ENCODE data around the gene TMEM37. TPM values are rescaled to one million over a fixed set of nuclear protein-coding genes. Genes with fewer than 3 reads are reported as not detected.

Gene TMEM37
- total and polyA plus RNA-seq, 12 donors = 0.32 to 4.7 (median 1.9) TPM

- Histone ChIP-seq H3K9me3 (peaks cover 0 to 16% (median 0%) of the 10 kb centered on the region in 11 donors), H3K27ac (no peak overlapping the region), H3K36me3 (no peaks in the 10 kb centered on the region), H3K27me3 (no peaks in the 10 kb centered on the region), H3K4me3 (no peak overlapping the region), H3K4me1 (no peaks in the 10 kb centered on the region)
- ATAC-seq = no peak
- WGBS, 2 donors = 78 to 90% methylated on average over 1 of the region's 1 CpG
- no peak for TF ChIP-seq CTCF (IDR thresholded peaks at IDR 0.05)
- intact Hi-C loops (cut with DNase I) = no loop called here
- DNase-seq = no peak
Measured at GRCh38 chr2:119415630-119416029, 16.0 kb upstream of the TMEM37 start.

GRCh38 chr2:119416299-119416923, 15.2 kb upstream of the TMEM37 start:
- DNase-seq (no peak), ATAC-seq (no peak)
- Histone ChIP-seq H3K27me3 (no peaks in the 10 kb centered on the region), H3K36me3 (no peaks in the 10 kb centered on the region), H3K27ac (no peak overlapping the region), H3K4me3 (no peak overlapping the region), H3K9me3 (peaks cover 0 to 16% (median 0%) of the 10 kb centered on the region in 11 donors), H3K4me1 (no peaks in the 10 kb centered on the region)
- WGBS, 2 donors = 92 to 95% methylated on average over 4 of the region's 4 CpGs
- TF ChIP-seq CTCF (IDR thresholded peaks at IDR 0.05) = no peak
- intact Hi-C loops (cut with DNase I) = no loop called here

- Histone ChIP-seq H3K4me3 (no peak overlapping the region), H3K9me3 (peaks cover 0 to 16% (median 0%) of the 10 kb centered on the region in 11 donors), H3K4me1 (no peaks in the 10 kb centered on the region), H3K36me3 (no peaks in the 10 kb centered on the region), H3K27ac (no peak overlapping the region), H3K27me3 (no peaks in the 10 kb centered on the region)
- no peak for TF ChIP-seq CTCF (IDR thresholded peaks at IDR 0.05)
- WGBS, 2 donors = 92 to 95% methylated on average over 6 of the region's 6 CpGs
- DNase-seq (no peak), ATAC-seq (no peak)
- intact Hi-C loops (cut with DNase I) = no loop called here
Measured at GRCh38 chr2:119417908-119418307, 13.7 kb upstream of the TMEM37 start.

GRCh38 chr2:119419065-119419464, 12.6 kb upstream of the TMEM37 start:
- 90 to 97% methylated on average over 1 of the region's 1 CpG for WGBS, 2 donors

More at GRCh38 chr2:119419065-119419464, 12.6 kb upstream of the TMEM37 start:
- no peak overlapping the region for H3K27ac ChIP-seq
- no peak for ATAC-seq
- no peak overlapping the region for H3K4me3 ChIP-seq
- no peaks in the 10 kb centered on the region for H3K4me1 ChIP-seq
- intact Hi-C loops (cut with DNase I) = no loop called here
- H3K36me3 ChIP-seq = no peaks in the 10 kb centered on the region
- DNase-seq = no peak
- no peaks in the 10 kb centered on the region for H3K27me3 ChIP-seq
- no peak for TF ChIP-seq CTCF (IDR thresholded peaks at IDR 0.05)
- H3K9me3 ChIP-seq = peaks cover 0 to 13% (median 0%) of the 10 kb centered on the region in 11 donors

Data from heart right ventricle (tissue), 16 donors.